Keratinocyte (primary cell): ENCODE data around the gene CENPH. TPM values are rescaled to one million over a fixed set of nuclear protein-coding genes. Genes with fewer than 3 reads are reported as not detected.
"Not testable (repeated sequence)": the region's sequence is repeated elsewhere in the genome, so short reads cannot be mapped to it uniquely, and the experiment has no call there.

Experiments used
- DNase-seq: peaks from one replicate; pipeline ENCODE4 v3.0.0-alpha.2; 2011; ENCODE audit warnings: low read depth, missing footprints, low spot score
- FAIRE-seq: peaks from 2 replicates; lab custom pipeline; 2011; peaks lifted over from hg19 to GRCh38; lab: Jason Lieb, UNC
- H2AFZ ChIP-seq: 2 replicates; pipeline ENCODE4 v1.6.0; 2012; ENCODE audit warnings: low read length, control low read depth, inconsistent platforms; ENCODE audit not compliant: control insufficient read depth
- H3K27ac ChIP-seq: 2 replicates; pipeline ENCODE4 v1.5.1; 2011; ENCODE audit warnings: low read length; ENCODE audit not compliant: control insufficient read depth, insufficient read depth
- H3K27me3 ChIP-seq: 3 replicates; pipeline ENCODE4 v1.6.0; 2011; ENCODE audit warnings: low read length; ENCODE audit not compliant: control insufficient read depth, insufficient read depth; ENCODE audit errors: extremely low read depth
- H3K36me3 ChIP-seq, 2 experiments: 2 replicates in 1 of 2; 3 replicates in 1 of 2; pipeline ENCODE4 v1.5.1; 2011; ENCODE audit warnings: low read length in 2 of 2, mild to moderate bottlenecking in 1 of 2; ENCODE audit not compliant: control insufficient read depth in 2 of 2, insufficient read depth in 2 of 2; ENCODE audit errors: extremely low read depth in 1 of 2
- H3K4me1 ChIP-seq: 3 replicates; pipeline ENCODE4 v1.5.1; 2011; ENCODE audit warnings: low read length; ENCODE audit not compliant: control insufficient read depth, insufficient read depth; ENCODE audit errors: extremely low read depth
- H3K4me2 ChIP-seq: 3 replicates; pipeline ENCODE4 v1.6.0; 2011; ENCODE audit warnings: low read depth, low read length; ENCODE audit not compliant: control insufficient read depth, insufficient read depth; ENCODE audit errors: extremely low read depth
- H3K4me3 ChIP-seq, 3 experiments: fragments of 200-600 bp in 1 of 3; sonication (generic) in 1 of 3; 2 replicates in 2 of 3; 3 replicates in 1 of 3; pipeline ENCODE4 v1.5.1; 2011 to 2016; ENCODE audit warnings: low read length in 3 of 3, mild to moderate bottlenecking in 3 of 3, control low read depth in 2 of 3, inconsistent platforms in 1 of 3, low read depth in 1 of 3, mixed read lengths in 1 of 3, mixed run types in 1 of 3, moderate library complexity in 1 of 3; ENCODE audit not compliant: control insufficient read depth in 2 of 3, insufficient read depth in 2 of 3; ENCODE audit errors: extremely low read depth in 1 of 3
- H3K79me2 ChIP-seq: 2 replicates; pipeline ENCODE4 v1.6.0; 2012; ENCODE audit warnings: low read length; ENCODE audit not compliant: control insufficient read depth, insufficient read depth
- H3K9ac ChIP-seq: 3 replicates; pipeline ENCODE4 v1.6.0; 2011; ENCODE audit warnings: low read length; ENCODE audit not compliant: control insufficient read depth, insufficient read depth; ENCODE audit errors: extremely low read depth
- H3K9me1 ChIP-seq: 3 replicates; pipeline ENCODE4 v1.6.0; 2011; ENCODE audit warnings: low read length; ENCODE audit not compliant: control insufficient read depth, insufficient read depth; ENCODE audit errors: extremely low read depth
- H3K9me3 ChIP-seq: 2 replicates; pipeline ENCODE4 v1.5.1; 2012; ENCODE audit warnings: low read depth, low read length; ENCODE audit not compliant: control insufficient read depth
- H4K20me1 ChIP-seq: 3 replicates; pipeline ENCODE4 v1.6.0; 2011; ENCODE audit warnings: low read length; ENCODE audit not compliant: control insufficient read depth, insufficient read depth; ENCODE audit errors: extremely low read depth
- CTCF ChIP-seq, 3 experiments: IDR thresholded peaks in 1 of 3; conservative IDR thresholded peaks in 1 of 3; optimal IDR thresholded peaks in 1 of 3; 2 replicates in 2 of 3; 3 replicates in 1 of 3; pipeline versions ENCODE3 to v1.5.1; 2011; ENCODE audit warnings: low read length in 3 of 3, mild to moderate bottlenecking in 3 of 3, moderate library complexity in 2 of 3, control low read depth in 1 of 3, inconsistent platforms in 1 of 3; ENCODE audit not compliant: insufficient read depth in 2 of 3; ENCODE audit errors: extremely low read depth in 1 of 3
- EZH2 ChIP-seq: IDR thresholded peaks from one replicate; pipeline ENCODE4 v1.6.1; 2012; ENCODE audit warnings: inconsistent platforms, mild to moderate bottlenecking, low read length, moderate library complexity
- dilution Hi-C: fragments of 300-500 bp; cut with MboI; formaldehyde crosslinking; loops from one replicate; pipeline ENCODE4 v1.7.0; 2020; ENCODE audit warnings: low sequenced_read_pairs; ENCODE audit not compliant: extremely low pct_ligation_motif_present
- polyA minus RNA-seq, 3 experiments: library from RNA; depleted of rRNA, polyadenylated mRNA; stranded (reverse); fragments of >200 nt; gene quantifications; 1 replicate in 1 of 3; 2 replicates in 1 of 3; 3 replicates in 1 of 3; pipeline ENCODE4 v1.2.3, GENCODE V29; 2011
- polyA plus RNA-seq, 5 experiments: library from polyadenylated mRNA; depleted of rRNA in 3 of 5; stranded (reverse) in 3 of 5; stranded (forward) in 1 of 5; unstranded in 1 of 5; fragments of >200 nt; gene quantifications; 1 replicate in 1 of 5; 2 replicates in 3 of 5; 3 replicates in 1 of 5; pipeline versions ENCODE4 v1.2.1 to v1.2.3, GENCODE V29; 2011 to 2012; ENCODE audit warnings: missing spikeins in 2 of 5, low read depth in 1 of 5, low replicate concordance in 1 of 5

The CENPH gene
- polyA plus RNA-seq (4.6 to 13.4 TPM (median 7.4 TPM) in 3 replicates), polyA minus RNA-seq (0.59 to 3.4 TPM (median 0.96 TPM) in 3 replicates)
- polyA plus RNA-seq (2011; ENCODE audit: low read depth) = 21.5 TPM
- polyA plus RNA-seq (2011; cell fraction: cytosol; rRNA removed) = 6.2 and 6.3 TPM in 2 replicates
- 2.1 and 2.3 TPM in 2 replicates for polyA plus RNA-seq (2011; cell fraction: nucleus; rRNA removed)
- 3.8 and 12.3 TPM in 2 replicates for polyA plus RNA-seq (2012; ENCODE audit: low replicate concordance)
- 3.1 TPM for polyA minus RNA-seq (2011; cell fraction: cytosol; rRNA and poly(A)+ RNA removed)
- polyA minus RNA-seq (2011; cell fraction: nucleus; rRNA and poly(A)+ RNA removed) = 2.3 TPM in 1 of 2 replicates, not detected in the other

DNA sequence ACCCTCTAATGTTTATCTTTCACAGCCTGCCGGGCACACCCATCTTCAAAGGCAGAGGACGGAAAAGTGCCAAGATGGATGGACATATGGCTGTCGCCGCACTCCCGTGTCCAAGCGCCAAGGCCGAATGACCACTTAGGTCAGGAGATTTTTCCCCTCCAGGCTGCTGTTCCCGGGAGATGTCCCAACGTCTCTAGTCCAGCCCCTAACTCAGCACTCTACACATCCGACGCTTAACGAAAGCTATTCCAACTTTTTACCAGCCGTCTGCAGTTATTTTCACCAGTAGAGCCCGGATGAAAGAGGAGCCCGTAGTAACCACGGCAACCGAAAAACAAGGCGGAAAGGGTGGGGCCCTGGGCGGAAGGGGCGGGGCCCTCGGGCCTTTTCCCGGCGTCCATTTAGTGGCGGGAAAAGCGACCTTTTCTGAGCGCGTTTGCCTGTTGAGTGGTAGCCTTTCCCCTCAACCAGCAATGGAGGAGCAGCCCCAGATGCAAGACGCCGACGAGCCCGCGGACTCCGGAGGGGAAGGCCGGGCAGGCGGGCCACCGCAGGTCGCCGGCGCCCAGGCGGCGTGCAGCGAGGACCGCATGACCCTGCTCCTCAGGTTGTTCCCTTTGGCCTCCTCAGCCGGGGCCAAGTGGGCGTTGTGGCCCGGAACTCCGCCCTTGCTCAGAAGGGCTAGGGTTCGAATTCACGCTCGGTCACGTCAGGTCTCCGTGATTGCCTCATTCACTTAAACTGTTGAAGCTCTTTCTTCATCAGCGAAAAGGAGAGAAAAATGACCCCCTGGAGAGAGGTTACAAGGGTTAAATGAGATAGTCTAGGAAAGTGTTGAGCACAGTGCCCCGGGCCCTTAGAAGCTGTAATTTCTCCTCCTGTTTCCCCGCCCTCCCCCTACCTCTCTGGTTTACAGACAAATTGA, at the start of gene CENPH:
Gene CENPH (plus strand): TSS at position 422 of the 925 bp plus-strand sequence. CDS start 52 bp downstream, at position 474.
- Histone ChIP-seq H3K27me3 (no peaks in the 10 kb centered on the region), H3K27ac (peak within 1 kb of the TSS; percentile 83), H3K36me3 (no peaks in the 10 kb centered on the region), H3K9me1 (no peaks in the 10 kb centered on the region), H3K4me1 (peaks cover 2% of the 10 kb centered on the region), H4K20me1 (no peaks in the 10 kb centered on the region), H3K9me3 (no peaks in the 10 kb centered on the region), H2AFZ (peak within 1 kb of the TSS; percentile 94), H3K4me3 (peak within 1 kb of the TSS; percentile 71 to 87 (median 77)), H3K79me2 (no peaks in the 10 kb centered on the region), H3K4me2 (peak within 1 kb of the TSS; percentile 88), H3K9ac (peak within 1 kb of the TSS; percentile 84)
- FAIRE-seq (peak; percentile 67), DNase-seq (no peak)
- dilution Hi-C loops = no loop called here
- TF ChIP-seq EZH2 (no peak), CTCF (optimal IDR thresholded peaks at IDR 0.05 in 1 of 3, IDR thresholded peaks at IDR 0.05 in 1 of 3, conservative IDR thresholded peaks at IDR 0.05 in 1 of 3; ENCODE audit: extremely low read depth in 1 of 3, insufficient read depth in 2 of 3, low read length in 3 of 3) (no peak)

GRCh38 chr5:69140239-69140638, 49.1 kb upstream of the CENPH start:
- H3K9me3 ChIP-seq, dilution Hi-C loops, H3K36me3 ChIP-seq, H3K27ac ChIP-seq, H3K9me1 ChIP-seq, H3K79me2 ChIP-seq, FAIRE-seq, H3K4me2 ChIP-seq, H4K20me1 ChIP-seq, H2AFZ ChIP-seq, H3K4me3 ChIP-seq, H3K27me3 ChIP-seq, H3K4me1 ChIP-seq, DNase-seq, H3K9ac ChIP-seq: not testable (repeated sequence)
